Transverse colon (tissue), 4 donors: ENCODE results near the gene TSHZ3. TPM values are rescaled to one million over a fixed set of nuclear protein-coding genes. Genes with fewer than 3 reads are reported as not detected.

Experiments
- DNase-seq: peaks from one replicate; pipeline ENCODE4 v3.0.0-alpha.2; 2019
- H3K27ac ChIP-seq, 4 donors: fragments of 200-600 bp; sonication (generic); 2 replicates each; pipeline ENCODE4 v1.5.1; 2016 to 2018; ENCODE audit warnings: inconsistent platforms in 4 of 4
- H3K27me3 ChIP-seq: fragments of 200-600 bp; sonication (generic); 2 replicates; pipeline ENCODE4 v1.5.1; 2017; ENCODE audit warnings: inconsistent platforms
- H3K36me3 ChIP-seq, 4 donors: fragments of 200-600 bp; sonication (generic); 2 replicates each; pipeline ENCODE4 v1.5.1; 2017 to 2019; ENCODE audit warnings: inconsistent platforms in 4 of 4
- H3K4me1 ChIP-seq, 4 donors: fragments of 200-600 bp; sonication (generic); 2 replicates each; pipeline ENCODE4 v1.5.1; 2017 to 2020; ENCODE audit warnings: inconsistent platforms in 4 of 4
- H3K4me3 ChIP-seq, 4 donors: fragments of 200-600 bp; sonication (generic); 1 replicate in 1 of 4; 2 replicates in 3 of 4; pipeline versions ENCODE4 v1.5.1 to v1.6.1; 2017 to 2019; ENCODE audit warnings: inconsistent platforms in 4 of 4
- H3K9me3 ChIP-seq, 2 donors: fragments of 200-600 bp; sonication (generic); 2 replicates each; pipeline ENCODE4 v1.5.1; 2017 to 2019; ENCODE audit warnings: inconsistent platforms in 2 of 2
- EP300 ChIP-seq: sonication (generic); formaldehyde crosslinking; IDR thresholded peaks from one replicate; pipeline ENCODE4 v1.6.1; 2017; ENCODE audit warnings: antibody characterized with exemption, low read depth
- POLR2A ChIP-seq: fragments of 450-650 bp; IDR thresholded peaks from one replicate; pipeline ENCODE4 v1.6.1; 2016; ENCODE audit warnings: antibody characterized with exemption, mild to moderate bottlenecking, moderate library complexity
- POLR2AphosphoS5 ChIP-seq, 3 donors: sonication (generic); formaldehyde crosslinking; IDR thresholded peaks; one replicate each; pipeline ENCODE4 v1.6.1; 2016; ENCODE audit warnings: antibody characterized with exemption in 3 of 3
- WGBS, 2 donors: methylation state at CpG; one replicate each; pipeline ENCODE4 v1.1.5; 2018; ENCODE audit warnings: low coverage in 1 of 2; 5-methylcytosine and 5-hydroxymethylcytosine counted together
- in situ Hi-C, 4 donors: fragments of 200-750 bp; cut with MboI; loops; one replicate each; pipeline versions ENCODE4 v1.15.0 to v1.15.1; 2017; ENCODE audit warnings: low sequenced_read_pairs in 3 of 4, low pct_ligation_motif_present in 1 of 4, low pct_unique_long_range_greater_than_20kb in 1 of 4
- intact Hi-C: fragments of 100-400 bp; cut with DNase I; formaldehyde crosslinking; loops from one replicate; pipeline ENCODE4 v1.15.1; 2023; ENCODE audit warnings: low total_unique reads
- total RNA-seq, 4 donors: library from RNA; depleted of rRNA; stranded (reverse); fragments of >200 nt; gene quantifications; one replicate each; pipeline ENCODE4 v1.1.0, GENCODE V29; 2016
- TF ChIP-seq, protein P1 (sequence below), 5 experiments: fragments of 200-600 bp in 3 of 5; fragments of 450-650 bp in 2 of 5; sonication (generic) in 3 of 5; IDR thresholded peaks; 1 replicate in 2 of 5; 2 replicates in 3 of 5; pipeline ENCODE4 v1.5.1; 2016 to 2017; ENCODE audit warnings: antibody characterized with exemption in 5 of 5, inconsistent platforms in 3 of 5, mild to moderate bottlenecking in 2 of 5, moderate library complexity in 1 of 5

The TSHZ3 gene
- total RNA-seq, 4 donors from 2014 or later = 3.0 to 6.4 (median 4.6) TPM

DNA sequence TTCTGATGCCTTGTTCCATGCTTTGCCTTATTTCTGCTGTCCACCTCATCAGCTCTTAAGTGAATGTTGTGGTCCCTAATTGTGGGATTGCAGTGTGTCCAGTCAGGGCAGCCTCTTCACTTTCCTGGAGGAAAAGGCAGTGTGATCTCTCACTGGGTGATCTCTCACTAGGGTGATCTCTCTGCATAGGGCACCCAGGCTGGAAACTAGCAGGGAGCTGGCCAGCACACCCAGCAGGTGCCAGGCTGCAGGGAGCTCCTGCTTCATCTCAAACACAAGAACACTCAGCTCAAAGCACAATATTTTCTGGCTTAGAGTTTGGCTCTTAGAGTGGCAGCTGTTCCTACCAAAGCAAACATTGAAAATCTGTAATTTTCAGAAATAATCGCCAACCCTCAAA lies 36.5 kb upstream of the TSHZ3 start:
- no peak overlapping the region for H3K4me3 ChIP-seq
- H3K9me3 ChIP-seq = no peaks in the 10 kb centered on the region
- no peak overlapping the region for H3K27ac ChIP-seq
- H3K4me1 ChIP-seq = no peaks in the 10 kb centered on the region
- in situ Hi-C loops = no loop called here
- no peaks in the 10 kb centered on the region for H3K36me3 ChIP-seq
- no peak for DNase-seq
- H3K27me3 ChIP-seq = no peaks in the 10 kb centered on the region
- 40 to 61% methylated on average over 1 of the region's 1 CpG for WGBS, 2 donors
- intact Hi-C loops = no loop called here
- TF ChIP-seq POLR2AphosphoS5 (IDR thresholded peaks at IDR 0.05) = no peak
- no peak for TF ChIP-seq POLR2A
- TF ChIP-seq, protein P1, sequence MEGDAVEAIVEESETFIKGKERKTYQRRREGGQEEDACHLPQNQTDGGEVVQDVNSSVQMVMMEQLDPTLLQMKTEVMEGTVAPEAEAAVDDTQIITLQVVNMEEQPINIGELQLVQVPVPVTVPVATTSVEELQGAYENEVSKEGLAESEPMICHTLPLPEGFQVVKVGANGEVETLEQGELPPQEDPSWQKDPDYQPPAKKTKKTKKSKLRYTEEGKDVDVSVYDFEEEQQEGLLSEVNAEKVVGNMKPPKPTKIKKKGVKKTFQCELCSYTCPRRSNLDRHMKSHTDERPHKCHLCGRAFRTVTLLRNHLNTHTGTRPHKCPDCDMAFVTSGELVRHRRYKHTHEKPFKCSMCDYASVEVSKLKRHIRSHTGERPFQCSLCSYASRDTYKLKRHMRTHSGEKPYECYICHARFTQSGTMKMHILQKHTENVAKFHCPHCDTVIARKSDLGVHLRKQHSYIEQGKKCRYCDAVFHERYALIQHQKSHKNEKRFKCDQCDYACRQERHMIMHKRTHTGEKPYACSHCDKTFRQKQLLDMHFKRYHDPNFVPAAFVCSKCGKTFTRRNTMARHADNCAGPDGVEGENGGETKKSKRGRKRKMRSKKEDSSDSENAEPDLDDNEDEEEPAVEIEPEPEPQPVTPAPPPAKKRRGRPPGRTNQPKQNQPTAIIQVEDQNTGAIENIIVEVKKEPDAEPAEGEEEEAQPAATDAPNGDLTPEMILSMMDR (IDR thresholded peaks at IDR 0.05) = no peak
- no peak for TF ChIP-seq EP300

DNA sequence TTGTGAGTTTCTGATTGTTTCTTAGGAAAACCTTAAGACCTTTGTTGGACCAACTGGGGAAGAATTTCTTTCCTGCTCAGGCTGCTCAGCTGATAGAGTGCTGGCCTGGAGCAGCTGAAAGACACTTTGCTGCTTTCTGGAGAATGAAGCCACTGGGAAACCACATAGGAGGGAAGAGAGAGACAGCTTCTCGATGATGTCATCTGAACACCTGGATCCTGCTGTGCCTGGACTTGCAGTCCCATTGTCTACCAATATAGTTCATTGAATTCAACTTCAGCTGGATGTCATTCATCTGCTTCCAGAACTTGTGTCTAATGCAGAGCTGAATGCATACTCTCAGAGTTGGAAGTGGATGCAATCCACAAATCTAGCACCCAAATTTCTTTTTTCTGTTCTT lies 34.3 kb upstream of the TSHZ3 start:
- intact Hi-C loops (no loop called here), in situ Hi-C loops (no loop called here)
- Histone ChIP-seq H3K27me3 (no peaks in the 10 kb centered on the region), H3K36me3 (no peaks in the 10 kb centered on the region), H3K27ac (no peak overlapping the region), H3K4me1 (no peaks in the 10 kb centered on the region), H3K9me3 (no peaks in the 10 kb centered on the region), H3K4me3 (no peak overlapping the region)
- DNase-seq = no peak
- WGBS, 2 donors = 76% methylated on average over 1 of the region's 1 CpG; no CpG with 5 or more reads in 1 of the 2 donors
- no peak for TF ChIP-seq EP300
- TF ChIP-seq, protein P1 (IDR thresholded peaks at IDR 0.05) = no peak

DNA sequence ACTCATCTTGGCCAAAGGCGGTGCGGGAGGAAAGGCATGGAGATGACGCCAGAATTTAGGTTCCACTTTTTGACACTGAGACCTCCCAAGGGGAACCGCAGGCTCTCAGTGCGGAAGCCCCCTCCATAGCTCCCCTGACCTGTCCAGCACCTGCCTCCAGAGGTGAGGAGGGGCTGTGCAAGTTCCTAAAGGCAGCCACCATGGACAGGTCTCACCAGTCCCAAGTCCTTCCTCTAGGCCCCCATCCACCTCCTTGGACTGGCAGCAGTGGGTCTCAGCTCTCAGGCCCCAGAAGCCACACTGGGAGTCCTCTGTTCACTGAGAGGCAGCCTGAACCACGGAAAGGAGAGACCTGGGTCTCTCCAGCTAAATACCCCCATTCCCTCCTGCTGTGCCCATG lies 31.6 kb upstream of the TSHZ3 start:
- 91% methylated on average over 6 of the region's 6 CpGs; no CpG with 5 or more reads in 1 of the 2 donors for WGBS, 2 donors
- intact Hi-C loops = no loop called here
- no peaks in the 10 kb centered on the region for H3K9me3 ChIP-seq

DNA sequence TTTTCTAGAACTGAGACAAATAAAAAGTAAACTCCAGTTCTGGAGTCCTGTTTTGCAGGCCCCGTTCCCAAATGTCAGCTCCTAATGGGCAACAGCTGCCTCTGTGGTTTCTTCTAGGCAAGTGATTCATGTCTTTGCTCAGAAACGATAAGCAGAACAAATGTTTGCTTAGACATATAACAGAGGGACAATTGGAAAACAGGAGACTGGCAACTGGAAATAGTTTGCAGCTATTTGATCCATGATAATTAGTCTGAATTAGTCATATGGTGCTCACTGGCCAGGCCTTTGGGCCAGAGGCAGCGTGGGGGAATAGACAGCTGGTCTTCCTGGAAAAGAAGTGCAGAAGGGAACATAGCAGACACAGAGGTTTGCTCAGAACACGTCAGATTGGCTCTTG lies 29.2 kb upstream of the TSHZ3 start:
- Histone ChIP-seq H3K36me3 (no peaks in the 10 kb centered on the region), H3K4me3 (no peak overlapping the region), H3K9me3 (no peaks in the 10 kb centered on the region), H3K27ac (peak overlapping the region; percentile 24 to 34 (median 30)), H3K27me3 (no peaks in the 10 kb centered on the region), H3K4me1 (no peaks in the 10 kb centered on the region)
- TF ChIP-seq POLR2A = no peak
- peak; percentile 25 to 57 (median 56) for TF ChIP-seq POLR2AphosphoS5 (IDR thresholded peaks at IDR 0.05)
- WGBS, 2 donors = 20 to 40% methylated on average over 1 to 4 of the region's 4 CpGs
- intact Hi-C loops = no loop called here
- in situ Hi-C loops = no loop called here
- peak; percentile 15 for DNase-seq

More for the DNA sequence above, 31.6 kb upstream of the TSHZ3 start:
- Histone ChIP-seq H3K4me1 (no peaks in the 10 kb centered on the region), H3K36me3 (no peaks in the 10 kb centered on the region), H3K4me3 (no peak overlapping the region), H3K27ac (no peak overlapping the region), H3K27me3 (no peaks in the 10 kb centered on the region)
- DNase-seq = no peak
- TF ChIP-seq EP300 (no peak), POLR2A (no peak), POLR2AphosphoS5 (IDR thresholded peaks at IDR 0.05) (no peak)
- TF ChIP-seq, protein P1 (IDR thresholded peaks at IDR 0.05) = no peak
- in situ Hi-C loops = no loop called here

DNA sequence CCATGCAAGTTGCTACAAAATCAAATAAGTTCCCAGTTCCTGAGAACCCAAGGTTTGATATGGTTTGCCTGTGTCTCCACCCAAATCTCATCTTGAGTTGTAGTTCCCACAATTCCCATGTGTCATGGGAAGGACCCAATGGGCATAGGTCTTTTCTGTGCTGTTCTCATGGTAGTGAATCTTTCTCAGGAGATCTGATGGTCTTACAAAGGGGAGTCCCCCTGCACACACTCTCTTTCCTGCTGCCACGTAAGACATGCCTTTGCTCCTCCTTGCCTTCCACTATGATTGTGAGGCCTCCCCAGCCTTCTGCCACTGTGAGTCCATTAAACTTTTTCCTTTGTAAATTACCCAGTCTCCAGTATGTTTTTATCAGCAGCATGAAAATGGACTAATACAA lies 28.5 kb upstream of the TSHZ3 start:
- Histone ChIP-seq H3K27me3 (no peaks in the 10 kb centered on the region), H3K9me3 (no peaks in the 10 kb centered on the region), H3K4me3 (no peak overlapping the region), H3K4me1 (no peaks in the 10 kb centered on the region), H3K27ac (peak overlapping the region; percentile 24 to 34 (median 30)), H3K36me3 (no peaks in the 10 kb centered on the region)
- in situ Hi-C loops (no loop called here), intact Hi-C loops (no loop called here)
- WGBS, 2 donors = 54% methylated on average over 1 of the region's 1 CpG; no CpG with 5 or more reads in 1 of the 2 donors
- TF ChIP-seq, protein P1 (IDR thresholded peaks at IDR 0.05) = no peak
- TF ChIP-seq POLR2A (no peak), POLR2AphosphoS5 (IDR thresholded peaks at IDR 0.05) (no peak), EP300 (no peak)
- DNase-seq = no peak
